NCI-H226 (cell line): ENCODE data around the gene SLC12A3.
"Not testable (repeated sequence)": the region's sequence is repeated elsewhere in the genome, so short reads cannot be mapped to it uniquely, and the experiment has no call there.

Experiments
- DNase-seq: peaks from one replicate; pipeline ENCODE4 v3.0.0-alpha.2; 2015

The SLC12A3 gene

DNA sequence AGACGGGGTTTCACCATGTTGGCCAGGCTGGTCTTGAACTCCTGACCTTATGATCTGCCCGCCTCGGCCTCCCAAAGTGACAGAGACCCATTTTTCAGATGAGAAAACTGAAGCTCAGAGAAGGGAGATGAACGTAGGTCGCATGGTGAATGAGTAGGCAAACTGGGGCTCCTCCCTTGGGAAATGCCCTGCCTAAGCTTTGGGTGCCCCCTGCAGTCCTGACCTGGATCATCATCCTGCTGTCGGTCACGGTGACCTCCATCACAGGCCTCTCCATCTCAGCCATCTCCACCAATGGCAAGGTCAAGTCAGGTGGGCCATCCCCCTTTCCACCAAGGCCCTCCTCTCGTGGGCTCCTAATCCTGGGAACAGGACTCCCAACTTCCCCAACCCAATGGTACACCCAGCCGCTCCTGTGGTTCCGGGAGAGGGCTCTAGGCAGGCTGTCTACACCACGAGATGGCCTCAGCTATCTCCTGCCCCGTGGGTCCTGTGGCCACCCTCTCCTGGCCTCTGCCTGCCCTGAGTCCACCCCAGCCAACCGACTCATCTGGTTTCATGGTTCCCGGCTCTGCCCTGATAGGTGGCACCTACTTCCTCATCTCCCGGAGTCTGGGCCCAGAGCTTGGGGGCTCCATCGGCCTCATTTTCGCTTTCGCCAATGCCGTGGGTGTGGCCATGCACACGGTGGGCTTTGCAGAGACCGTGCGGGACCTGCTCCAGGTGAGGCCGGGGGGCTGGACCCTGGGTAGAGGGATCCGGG is 4.7 kb downstream of the SLC12A3 start:
- DNase-seq = peak; percentile 24

DNA sequence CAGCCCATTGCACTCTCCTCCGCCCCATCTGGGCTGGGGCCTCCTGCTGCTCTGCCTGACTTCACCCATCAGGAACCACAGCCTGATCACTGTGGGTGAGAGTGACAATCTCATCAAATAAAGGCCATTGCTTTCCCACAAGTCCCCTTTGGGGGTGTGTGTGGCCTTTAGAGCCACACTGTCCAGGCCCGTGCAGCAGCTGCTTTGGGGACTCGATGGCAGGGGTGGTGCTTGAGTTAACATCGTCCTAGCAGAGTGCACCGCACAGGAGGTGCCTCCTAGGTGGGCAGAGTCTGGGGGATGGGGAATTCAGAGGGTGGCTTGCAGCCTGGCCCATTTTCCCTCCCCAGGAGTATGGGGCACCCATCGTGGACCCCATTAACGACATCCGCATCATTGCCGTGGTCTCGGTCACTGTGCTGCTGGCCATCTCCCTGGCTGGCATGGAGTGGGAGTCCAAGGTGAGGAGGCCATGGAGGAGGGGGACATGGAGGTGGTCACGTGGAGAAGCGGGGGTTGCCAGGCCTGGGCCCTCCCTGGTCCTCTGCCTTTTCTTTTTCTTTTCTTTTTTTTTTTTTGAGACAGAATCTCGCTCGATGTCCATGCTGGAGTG is 5.4 kb downstream of the SLC12A3 start:
- DNase-seq = no peak

DNA sequence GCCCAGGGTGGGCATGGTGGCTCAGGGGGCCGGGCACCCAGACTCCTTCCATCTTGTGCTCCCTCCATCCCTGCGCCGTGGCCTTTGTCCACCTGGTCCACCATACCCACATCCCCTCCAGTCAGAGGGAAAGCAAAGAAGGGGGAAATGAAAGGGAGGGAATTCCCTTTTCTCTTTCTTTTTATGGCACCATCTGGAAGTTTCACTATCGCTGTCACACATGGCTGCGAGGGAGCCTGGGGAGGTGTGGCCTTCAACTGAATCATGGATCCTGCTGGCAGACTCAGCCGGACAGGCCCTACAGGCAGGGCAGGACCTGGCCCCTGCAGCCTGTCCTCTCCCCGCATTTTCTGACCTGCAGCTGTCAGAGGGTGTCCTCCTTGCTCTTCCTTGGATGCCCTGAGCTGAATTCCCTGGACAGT is 6.2 kb downstream of the SLC12A3 start:
- peak; percentile 52 for DNase-seq

DNA sequence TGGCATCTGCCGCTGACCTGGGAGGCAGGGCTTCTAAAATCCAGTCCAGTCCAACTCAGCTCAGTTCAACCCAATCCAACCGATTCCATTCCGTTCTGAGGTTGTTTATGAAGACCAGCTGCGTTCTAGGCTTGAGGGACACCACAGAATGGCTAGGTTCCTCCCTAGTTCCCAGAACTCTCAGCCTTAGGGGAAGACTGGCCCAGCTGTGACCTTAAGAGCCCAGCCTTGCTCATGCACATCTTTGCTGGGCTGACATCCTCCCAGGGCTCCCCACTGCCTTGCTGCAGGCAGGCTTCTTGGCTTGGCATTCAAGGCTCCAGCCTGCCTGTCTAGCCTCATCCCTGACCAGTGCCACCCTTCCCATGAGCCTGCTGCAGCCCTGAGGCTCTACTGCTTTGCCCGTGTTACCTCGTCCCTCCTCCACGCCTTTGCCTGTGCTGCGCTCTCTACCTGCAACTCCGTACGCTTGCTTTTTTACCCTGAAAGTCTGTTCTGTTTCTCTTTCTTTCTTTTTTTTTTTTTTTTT is 7.9 kb downstream of the SLC12A3 start:
- DNase-seq = no peak

DNA sequence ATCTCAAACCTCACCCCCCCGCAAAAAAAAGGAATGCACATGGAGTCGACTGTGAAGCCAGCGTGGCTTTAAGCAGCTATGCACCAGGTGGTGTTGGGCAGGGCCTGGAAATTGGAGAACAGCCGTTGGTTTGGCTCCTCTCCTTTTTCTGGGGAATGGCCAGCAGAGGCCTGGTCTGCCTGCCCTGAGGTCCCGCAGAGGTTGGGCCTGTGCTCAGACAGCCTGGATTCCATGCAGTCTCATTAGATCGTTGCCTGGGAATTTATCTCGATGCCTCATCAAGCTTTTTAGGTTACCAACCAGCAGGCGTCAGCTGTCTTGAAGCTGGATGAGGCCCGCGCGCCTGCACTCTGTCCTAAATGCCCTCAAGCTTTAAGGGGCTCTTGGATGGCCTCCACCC is 9.8 kb downstream of the SLC12A3 start:
- DNase-seq = no peak

DNA sequence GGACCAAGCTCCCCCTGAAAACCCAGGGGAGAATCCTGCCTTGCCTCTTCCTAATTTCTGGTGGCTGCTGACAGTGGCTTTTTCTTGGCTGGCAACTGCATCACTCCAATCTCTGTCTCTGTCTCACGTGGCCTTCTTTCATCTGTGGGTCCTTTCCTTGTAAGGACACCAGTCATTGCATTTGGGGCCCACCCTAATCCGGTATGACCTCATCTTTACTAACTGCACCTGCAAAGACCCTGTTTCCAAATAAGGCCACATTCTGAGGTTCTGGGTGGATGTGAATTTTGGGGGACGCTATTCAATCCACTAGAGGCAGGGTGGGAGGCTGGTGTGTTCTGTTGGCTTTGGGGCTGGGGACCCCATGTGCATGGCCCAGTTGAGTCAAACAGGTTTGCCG is 11.0 kb downstream of the SLC12A3 start:
- DNase-seq = no peak

DNA sequence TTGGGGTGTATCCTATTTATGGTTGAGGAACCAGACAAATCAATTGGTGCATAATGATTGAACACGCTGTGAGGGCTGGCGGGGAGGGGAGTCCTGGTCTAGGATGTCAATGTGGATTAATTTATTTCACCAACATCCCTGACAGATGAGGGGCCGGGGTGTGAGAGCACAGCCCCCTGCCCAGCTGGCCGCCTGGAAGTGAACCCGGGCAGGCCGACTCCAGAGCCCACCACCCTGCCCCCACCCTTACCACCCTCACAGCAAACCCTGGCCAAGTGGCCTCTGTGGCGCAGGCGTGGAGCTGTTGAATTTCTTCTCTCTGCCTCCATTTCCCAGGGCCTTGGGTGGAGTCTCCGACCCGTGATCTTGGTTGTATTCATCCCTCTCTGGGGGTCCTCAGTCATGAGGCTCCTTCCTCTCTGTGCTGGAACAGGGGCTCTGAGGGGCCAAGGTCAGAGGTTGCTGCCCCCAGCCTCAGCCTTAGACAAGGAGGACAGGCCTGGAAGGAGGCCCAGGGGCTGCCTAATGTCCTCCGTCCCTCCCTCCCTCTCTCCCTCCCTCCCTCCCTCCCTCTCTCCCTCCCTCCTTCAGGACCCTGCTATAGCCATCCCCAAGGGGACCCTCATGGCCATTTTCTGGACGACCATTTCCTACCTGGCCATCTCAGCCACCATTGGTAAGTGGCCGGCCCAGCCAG is 12.6 kb downstream of the SLC12A3 start:
- DNase-seq = no peak

DNA sequence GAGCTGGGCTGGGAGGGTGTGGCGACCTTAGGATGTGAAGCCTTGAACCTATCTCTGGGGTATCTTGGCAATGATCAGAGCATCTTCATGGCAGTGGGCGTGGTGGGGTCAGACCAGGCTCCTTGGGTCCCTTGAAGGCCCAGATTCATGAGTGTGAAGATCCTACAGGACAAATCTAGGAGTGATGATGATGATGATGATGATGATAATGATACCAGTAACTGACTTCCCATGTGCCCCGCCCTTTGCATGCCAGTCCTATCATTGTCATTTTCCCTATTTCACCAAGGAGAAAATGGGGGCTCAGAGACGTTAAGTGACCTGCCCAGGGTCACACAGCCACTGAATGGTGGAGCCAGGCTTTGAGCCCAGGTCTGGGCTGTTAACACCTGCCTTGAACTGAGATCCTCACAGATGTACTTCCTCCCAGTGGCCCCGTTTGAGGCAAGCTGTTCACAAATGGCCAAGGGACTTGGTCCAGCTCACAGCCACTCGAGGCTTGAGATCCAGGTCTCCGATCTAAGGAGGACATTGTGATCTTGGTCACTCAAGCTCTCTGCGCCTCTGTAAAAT is 13.4 kb downstream of the SLC12A3 start:
- no peak for DNase-seq

DNA sequence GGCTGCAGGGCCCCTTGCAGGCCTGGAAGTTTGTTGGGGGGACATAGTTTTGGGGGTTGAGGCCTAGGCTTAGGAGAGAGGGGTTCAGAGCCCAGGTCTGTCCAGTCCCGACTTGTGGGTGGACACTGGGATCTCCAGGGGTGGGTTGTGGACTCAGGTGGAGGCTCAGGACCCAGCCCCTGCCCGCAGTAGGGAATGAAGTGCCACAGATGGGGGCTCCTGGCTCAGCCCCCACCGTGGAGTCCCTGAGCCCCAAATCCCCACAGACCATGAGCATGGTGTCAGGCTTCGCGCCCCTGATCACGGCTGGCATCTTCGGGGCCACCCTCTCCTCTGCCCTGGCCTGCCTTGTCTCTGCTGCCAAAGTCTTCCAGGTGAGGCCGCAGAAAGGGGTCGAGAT is 14.3 kb downstream of the SLC12A3 start:
- DNase-seq = no peak

DNA sequence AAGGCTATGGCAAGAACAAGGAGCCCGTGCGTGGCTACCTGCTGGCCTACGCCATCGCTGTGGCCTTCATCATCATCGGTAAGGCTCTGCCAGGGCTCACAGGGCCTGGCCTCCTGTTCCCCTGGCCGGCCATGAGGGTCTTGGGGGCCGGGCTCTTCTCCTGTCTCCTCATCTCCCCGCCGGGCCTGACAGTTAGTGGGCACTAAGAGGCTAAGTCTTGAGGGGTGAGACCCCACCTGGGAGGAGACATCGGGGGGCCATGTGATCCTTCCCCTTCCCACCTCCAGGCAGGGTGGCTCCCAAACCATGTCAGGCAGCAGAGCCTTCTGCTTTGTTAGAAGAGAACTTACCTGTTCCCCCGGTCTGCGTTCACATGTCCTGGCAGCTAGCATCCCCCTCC is 15.2 kb downstream of the SLC12A3 start:
- DNase-seq = no peak

DNA sequence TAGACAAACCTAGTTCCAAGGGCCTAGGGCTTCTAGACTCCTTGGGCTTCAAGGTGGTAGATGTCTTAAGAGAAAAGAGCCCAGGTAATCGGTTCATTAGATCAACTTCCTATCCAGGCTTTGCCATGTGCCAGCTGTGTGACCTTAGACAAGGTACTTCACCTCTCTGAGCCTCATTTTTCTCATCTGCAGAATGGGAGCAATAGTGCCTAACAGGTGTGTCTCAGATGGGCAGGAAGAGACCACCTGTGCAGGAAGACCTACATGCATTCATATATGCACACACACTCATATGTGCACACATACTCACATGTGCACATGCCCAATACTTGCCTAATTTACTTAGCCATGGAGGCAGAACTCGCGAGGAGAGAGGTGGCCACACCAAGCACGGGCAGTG is 15.7 kb downstream of the SLC12A3 start:
- DNase-seq = no peak

DNA sequence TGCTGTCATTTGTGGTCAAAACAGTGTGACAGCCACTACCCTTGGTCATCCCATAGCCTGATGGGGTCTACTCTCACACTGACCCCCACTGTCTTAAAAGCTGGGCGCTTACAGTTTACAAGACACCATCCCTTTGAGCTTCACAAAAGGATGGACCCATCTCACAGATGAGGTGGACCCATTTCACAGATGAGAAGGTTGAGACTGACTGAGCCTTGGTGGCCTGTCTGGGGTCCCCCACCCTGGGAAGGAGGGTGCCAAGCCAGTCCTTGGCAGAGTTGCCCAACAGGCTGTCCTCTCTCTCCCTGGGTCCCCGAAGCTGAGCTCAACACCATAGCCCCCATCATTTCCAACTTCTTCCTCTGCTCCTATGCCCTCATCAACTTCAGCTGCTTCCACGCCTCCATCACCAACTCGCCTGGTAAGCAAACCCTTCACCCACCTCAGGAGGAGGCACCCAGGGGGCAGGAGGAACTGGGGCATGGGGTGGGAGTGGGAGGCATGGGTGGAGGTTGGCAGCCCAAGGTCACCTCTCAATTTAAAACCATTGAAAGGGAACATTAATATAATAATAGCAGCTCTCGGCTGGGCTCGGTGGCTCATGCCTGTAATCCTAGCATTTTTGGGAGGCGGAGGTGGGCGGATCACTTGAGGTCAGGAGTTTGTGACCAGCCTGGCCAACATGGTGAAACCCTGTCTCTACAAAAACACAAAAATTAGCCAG is 17.2 kb downstream of the SLC12A3 start:
- DNase-seq = no peak

DNA sequence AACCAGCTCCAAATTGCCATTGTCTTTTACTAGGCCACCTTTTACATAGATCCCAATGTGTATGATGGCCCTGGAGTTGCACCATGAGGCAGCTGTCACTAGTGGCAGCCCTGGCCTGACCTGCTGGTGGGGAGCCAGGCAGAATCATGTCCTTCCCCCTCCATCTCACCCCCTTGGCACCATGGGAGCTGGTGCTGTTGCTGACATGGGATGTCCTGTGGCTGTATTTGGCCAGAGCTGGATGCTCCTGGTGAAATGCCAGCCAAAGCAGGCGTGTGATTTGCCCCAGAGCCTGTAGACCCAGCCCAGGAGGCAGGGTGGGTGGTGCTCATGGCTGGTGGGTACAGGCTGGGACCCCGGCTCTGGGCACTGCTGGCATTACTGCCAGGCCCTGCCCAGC is 18.6 kb downstream of the SLC12A3 start:
- no peak for DNase-seq

DNA sequence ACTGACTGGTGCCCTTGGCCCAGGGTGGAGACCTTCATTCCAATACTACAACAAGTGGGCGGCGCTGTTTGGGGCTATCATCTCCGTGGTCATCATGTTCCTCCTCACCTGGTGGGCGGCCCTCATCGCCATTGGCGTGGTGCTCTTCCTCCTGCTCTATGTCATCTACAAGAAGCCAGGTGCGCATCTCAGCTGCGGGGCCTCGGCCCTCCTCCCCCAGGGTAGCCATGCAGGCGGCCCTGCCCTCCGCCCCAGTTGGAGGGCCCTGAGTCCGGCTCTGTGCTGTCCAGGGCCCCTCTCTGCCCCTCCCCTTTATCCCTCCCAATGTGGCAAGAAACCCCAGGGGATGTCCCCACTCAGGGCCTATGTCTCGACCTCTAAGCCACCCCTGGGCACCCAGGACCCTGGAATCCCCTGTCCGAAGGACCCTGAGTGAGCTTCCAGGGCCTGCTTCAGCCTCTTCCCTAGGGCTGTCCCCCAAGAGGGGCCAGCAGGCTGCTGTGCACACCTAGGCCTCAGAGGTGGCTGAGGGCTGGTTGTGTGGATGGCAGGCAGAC is 19.1 kb downstream of the SLC12A3 start:
- no peak for DNase-seq

DNA sequence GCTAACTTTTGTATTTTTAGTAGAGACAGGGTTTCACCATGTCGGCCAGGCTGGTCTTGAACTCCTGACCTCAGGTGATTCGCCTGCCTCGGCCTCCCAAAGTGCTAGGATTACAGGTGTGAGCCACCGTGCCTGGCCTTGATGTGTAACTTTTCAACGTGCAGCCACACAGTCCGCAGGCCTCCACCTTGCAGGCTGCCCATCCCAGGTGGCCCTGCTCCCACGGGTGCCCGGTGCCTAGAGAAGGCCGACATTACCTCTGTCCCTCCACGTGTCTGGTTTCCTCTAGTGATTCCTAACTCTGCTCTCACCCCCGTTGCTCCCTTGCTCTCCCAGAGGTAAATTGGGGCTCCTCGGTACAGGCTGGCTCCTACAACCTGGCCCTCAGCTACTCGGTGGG is 19.9 kb downstream of the SLC12A3 start:
- DNase-seq = not testable (repeated sequence)

DNA sequence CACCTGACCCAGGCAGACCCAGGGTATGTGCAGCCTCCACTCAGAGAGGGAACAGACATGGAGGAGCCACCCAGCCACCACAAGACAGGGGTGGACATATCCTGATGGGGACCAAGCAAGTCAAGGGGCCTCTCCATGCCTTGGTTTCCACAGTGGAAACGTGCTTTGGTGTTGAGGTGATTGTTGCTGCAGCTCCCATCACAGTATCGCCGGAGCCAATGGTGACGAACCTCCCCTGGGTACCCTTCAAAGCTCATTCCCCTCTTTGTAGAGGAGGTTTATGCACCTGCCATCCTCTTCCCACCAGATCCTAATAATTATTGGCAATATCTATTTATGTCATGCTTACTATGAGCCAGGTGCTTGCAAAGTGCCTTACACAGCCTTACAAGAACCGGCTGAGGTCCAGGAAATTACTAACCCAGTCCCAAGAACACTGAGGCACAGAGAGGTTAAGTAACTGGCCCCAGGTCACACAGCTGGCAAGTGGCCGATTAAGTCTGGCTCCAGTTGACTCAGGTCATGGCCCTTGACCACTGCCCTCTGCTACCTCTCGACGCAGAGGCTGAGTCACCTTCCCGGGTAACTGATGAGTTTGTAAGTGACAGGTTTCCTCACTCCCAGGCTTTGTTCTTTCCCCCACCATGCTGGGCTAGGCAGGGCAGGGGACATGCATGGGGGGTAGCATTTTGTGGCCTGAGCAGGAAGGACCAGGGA is 20.6 kb downstream of the SLC12A3 start:
- DNase-seq = no peak

DNA sequence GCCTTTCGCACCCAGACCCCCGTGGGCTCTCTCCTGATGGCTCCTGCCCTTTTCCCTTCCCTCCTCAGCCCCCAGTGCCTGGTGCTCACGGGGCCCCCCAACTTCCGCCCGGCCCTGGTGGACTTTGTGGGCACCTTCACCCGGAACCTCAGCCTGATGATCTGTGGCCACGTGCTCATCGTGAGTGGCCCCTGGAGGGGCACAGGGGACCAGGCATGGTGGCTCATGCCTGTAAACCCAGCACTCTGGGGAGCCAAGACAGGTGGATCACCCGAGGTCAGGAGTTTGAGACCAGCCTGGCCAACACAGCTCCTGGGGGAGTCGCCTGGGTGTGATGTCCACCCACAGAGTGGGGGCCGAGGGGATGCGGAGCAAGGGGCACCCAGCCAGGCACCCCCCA is 21.3 kb downstream of the SLC12A3 start:
- no peak for DNase-seq

DNA sequence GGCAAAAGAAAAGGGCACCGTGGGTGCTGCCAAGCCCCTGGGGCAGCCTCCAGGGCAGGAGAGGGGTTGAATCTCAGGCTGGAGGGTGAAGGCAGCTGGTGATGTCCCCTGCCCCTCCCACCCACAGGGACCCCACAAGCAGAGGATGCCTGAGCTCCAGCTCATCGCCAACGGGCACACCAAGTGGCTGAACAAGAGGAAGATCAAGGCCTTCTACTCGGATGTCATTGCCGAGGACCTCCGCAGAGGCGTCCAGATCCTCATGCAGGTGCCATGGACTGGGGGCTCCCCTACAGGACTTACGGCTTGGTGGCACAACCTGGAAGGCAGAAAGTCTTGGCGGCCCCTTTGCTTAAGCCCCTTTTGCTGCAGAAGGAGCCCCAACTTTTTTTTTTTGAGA is 21.8 kb downstream of the SLC12A3 start:
- no peak for DNase-seq

DNA sequence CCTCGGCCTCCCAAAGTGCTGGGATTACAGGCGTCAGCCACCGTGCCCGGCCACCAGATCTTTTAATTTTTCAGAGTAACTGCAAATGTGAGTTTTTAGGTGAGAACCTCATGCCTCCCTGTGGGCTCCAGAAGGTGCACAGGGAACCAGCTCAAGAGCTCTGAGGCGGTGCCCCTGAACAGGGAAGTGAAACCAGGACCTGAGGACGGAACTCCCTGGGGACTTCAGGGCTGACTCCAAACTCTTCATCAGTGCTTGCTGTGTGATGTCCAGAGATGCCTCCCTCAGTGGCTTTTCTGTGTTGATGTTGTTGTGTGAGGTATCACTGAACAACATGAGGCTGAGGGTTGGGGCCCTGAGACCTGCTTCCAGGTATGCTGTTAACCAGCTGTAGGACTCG is 23.8 kb downstream of the SLC12A3 start:
- DNase-seq = no peak

DNA sequence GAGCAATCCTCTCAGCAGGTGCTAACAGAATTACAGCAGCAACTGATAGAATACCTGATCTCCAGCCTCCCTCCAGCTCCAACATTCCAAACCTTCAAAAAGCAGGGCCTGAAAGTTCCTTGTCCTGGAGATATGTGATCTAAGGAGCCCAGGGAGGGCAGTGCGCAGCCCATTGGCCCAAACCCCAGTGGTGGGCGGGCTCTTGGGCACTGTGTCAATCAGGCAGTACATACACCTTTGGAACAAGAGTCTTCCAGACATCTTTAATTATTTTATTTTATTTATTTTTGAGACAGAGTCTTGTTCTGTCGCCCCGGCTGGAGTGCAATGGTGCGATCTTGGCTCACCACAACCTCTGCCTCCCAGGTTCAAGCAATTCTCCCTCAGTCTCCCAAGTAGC is 24.2 kb downstream of the SLC12A3 start:
- DNase-seq = no peak

DNA sequence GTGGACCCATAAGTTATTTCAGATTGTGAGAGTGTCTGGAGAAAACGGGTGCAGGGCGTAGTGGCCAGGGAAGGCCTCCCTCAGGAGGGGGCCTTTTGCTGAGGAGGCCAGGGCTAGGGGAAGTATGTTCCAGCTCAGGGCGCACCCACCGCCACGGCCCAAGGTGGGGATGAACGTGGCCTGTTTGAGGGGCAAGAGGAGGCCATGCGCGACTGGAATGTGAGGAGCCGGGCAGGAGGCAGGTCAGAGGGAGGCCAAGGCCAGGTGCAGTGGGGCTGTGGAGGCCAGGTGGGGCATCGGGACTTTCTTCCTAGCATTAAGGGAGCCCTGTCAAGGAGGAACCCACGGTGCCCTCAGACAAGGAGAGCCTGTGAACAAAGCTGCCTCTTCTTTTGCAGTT is 26.7 kb downstream of the SLC12A3 start:
- no peak for DNase-seq

DNA sequence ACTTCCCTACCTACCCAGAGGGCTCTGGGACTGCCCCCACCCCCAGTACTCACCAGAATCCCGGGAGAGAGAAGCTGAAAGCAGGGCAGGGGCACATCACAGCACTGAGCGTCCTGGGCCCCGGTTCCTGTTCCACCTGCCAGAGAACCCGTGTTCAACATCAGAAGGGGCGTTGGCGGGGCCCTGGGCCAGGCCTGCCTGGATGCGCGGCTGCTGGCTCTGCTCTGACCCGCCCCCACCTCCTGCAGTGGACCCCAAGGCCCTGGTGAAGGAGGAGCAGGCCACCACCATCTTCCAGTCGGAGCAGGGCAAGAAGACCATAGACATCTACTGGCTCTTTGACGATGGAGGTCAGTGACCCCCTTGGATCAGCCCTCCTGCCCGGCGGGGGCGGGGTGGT is 27.7 kb downstream of the SLC12A3 start:
- DNase-seq = no peak
